Tibial nerve (tissue), 4 donors: Measurements from ENCODE around the gene ANKUB1. TPM values are rescaled to one million over a fixed set of nuclear protein-coding genes. Genes with fewer than 3 reads are reported as not detected.
A peak's percentile ranks its signal among the peaks of the same experiment; 100 is the strongest.

Experiments used
- DNase-seq, 2 donors: peaks; one replicate each; pipeline ENCODE4 v3.0.0-alpha.2; 2019; ENCODE audit warnings: low spot score in 2 of 2
- H3K27ac ChIP-seq, 4 donors: fragments of 200-600 bp; sonication (generic) in 3 of 4; one replicate each; pipeline ENCODE4 v1.5.1; 2017 to 2019; ENCODE audit warnings: mild to moderate bottlenecking in 1 of 4
- H3K27me3 ChIP-seq, 2 donors: fragments of 200-600 bp; sonication (generic) in 1 of 2; one replicate each; pipeline versions ENCODE4 v1.5.1 to v1.6.0; 2017 to 2019
- H3K36me3 ChIP-seq, 3 donors: fragments of 200-600 bp; sonication (generic); one replicate each; pipeline ENCODE4 v1.5.1; 2018 to 2019
- H3K4me1 ChIP-seq, 4 donors: fragments of 200-600 bp; sonication (generic) in 3 of 4; one replicate each; pipeline ENCODE4 v1.5.1; 2017 to 2019
- H3K4me3 ChIP-seq, 4 donors: fragments of 200-600 bp; sonication (generic) in 3 of 4; one replicate each; pipeline ENCODE4 v1.5.1; 2017 to 2019; ENCODE audit warnings: mild to moderate bottlenecking in 1 of 4, moderate library complexity in 1 of 4
- H3K9me3 ChIP-seq, 4 donors: fragments of 200-600 bp; sonication (generic) in 3 of 4; one replicate each; pipeline ENCODE4 v1.5.1; 2017 to 2019
- CTCF ChIP-seq, 5 experiments: fragments of 200-600 bp in 3 of 5; fragments of 450-650 bp in 2 of 5; sonication (generic) in 3 of 5; IDR thresholded peaks; one replicate each; pipeline ENCODE4 v1.5.1; 2016 to 2019; ENCODE audit warnings: antibody characterized with exemption in 5 of 5, mild to moderate bottlenecking in 3 of 5, moderate library complexity in 2 of 5
- EP300 ChIP-seq, 2 donors: sonication (generic); formaldehyde crosslinking; IDR thresholded peaks; one replicate each; pipeline ENCODE4 v1.6.1; 2017; ENCODE audit warnings: antibody characterized with exemption in 2 of 2, mild to moderate bottlenecking in 1 of 2
- POLR2A ChIP-seq, 2 donors: fragments of 450-650 bp; IDR thresholded peaks; one replicate each; pipeline ENCODE4 v1.6.1; 2017; ENCODE audit warnings: antibody characterized with exemption in 2 of 2, mild to moderate bottlenecking in 2 of 2, moderate library complexity in 2 of 2
- WGBS, 2 donors: methylation state at CpG; one replicate each; pipeline ENCODE4 v1.1.5; 2018; 5-methylcytosine and 5-hydroxymethylcytosine counted together
- total RNA-seq, 4 donors: library from RNA; depleted of rRNA; stranded (reverse); fragments of >200 nt; gene quantifications; one replicate each; pipeline ENCODE4 v1.1.0, GENCODE V29; 2016

The ANKUB1 gene
- total RNA-seq, 4 donors from 2014 or later: 0.60 to 1.4 (median 0.86) TPM

- no peak for DNase-seq
- Histone ChIP-seq H3K27ac (no peak overlapping the region), H3K4me3 (no peak overlapping the region), H3K4me1 (peaks cover 0 to 44% (median 21%) of the 10 kb centered on the region in 4 donors), H3K9me3 (peaks cover 0 to 4% (median 2%) of the 10 kb centered on the region in 4 donors), H3K36me3 (no peaks in the 10 kb centered on the region), H3K27me3 (no peaks in the 10 kb centered on the region)
- 84 to 87% methylated on average over 4 of the region's 4 CpGs for WGBS, 2 donors
- TF ChIP-seq EP300 (IDR thresholded peaks at IDR 0.05) (no peak), CTCF (IDR thresholded peaks at IDR 0.05) (no peak), POLR2A (IDR thresholded peaks at IDR 0.05) (no peak)
Observed at GRCh38 chr3:149820183-149820582, 27.8 kb upstream of the ANKUB1 start.

- Histone ChIP-seq H3K27ac (no peak overlapping the region), H3K4me1 (peaks cover 0 to 52% (median 28%) of the 10 kb centered on the region in 4 donors), H3K36me3 (no peaks in the 10 kb centered on the region), H3K27me3 (no peaks in the 10 kb centered on the region), H3K9me3 (peaks cover 0 to 4% (median 2%) of the 10 kb centered on the region in 4 donors), H3K4me3 (no peak overlapping the region)
- no peak for TF ChIP-seq POLR2A (IDR thresholded peaks at IDR 0.05)
- no peak for TF ChIP-seq CTCF (IDR thresholded peaks at IDR 0.05)
- TF ChIP-seq EP300 (IDR thresholded peaks at IDR 0.05): no peak
- no peak for DNase-seq
- WGBS, 2 donors: 71 to 72% methylated on average over 1 of the region's 1 CpG
Observed at GRCh38 chr3:149819432-149819831, 27.1 kb upstream of the ANKUB1 start.

GRCh38 chr3:149816986-149817385 lies 24.6 kb upstream of the ANKUB1 start:
- peak in 1 of 2 donors; percentile 64 for TF ChIP-seq EP300 (IDR thresholded peaks at IDR 0.05)
- TF ChIP-seq CTCF (IDR thresholded peaks at IDR 0.05): no peak
- TF ChIP-seq POLR2A (IDR thresholded peaks at IDR 0.05): peak in 1 of 2 donors; percentile 13
- 26 to 33% methylated on average over 2 of the region's 2 CpGs for WGBS, 2 donors
- H3K9me3 ChIP-seq: peaks cover 0 to 4% (median 2%) of the 10 kb centered on the region in 4 donors
- no peaks in the 10 kb centered on the region for H3K27me3 ChIP-seq
- no peak overlapping the region for H3K4me3 ChIP-seq
- H3K36me3 ChIP-seq: no peaks in the 10 kb centered on the region
- peaks cover 0 to 61% (median 32%) of the 10 kb centered on the region in 4 donors for H3K4me1 ChIP-seq
- peak in 1 of 2 donors; percentile 14 for DNase-seq
- peak overlapping the region in 2 of 4 donors; percentile 98 to 99 for H3K27ac ChIP-seq

- H3K27me3 ChIP-seq: no peaks in the 10 kb centered on the region
- H3K9me3 ChIP-seq: no peaks in the 10 kb centered on the region
- peak overlapping the region in 2 of 4 donors; percentile 98 to 99 for H3K27ac ChIP-seq
- H3K36me3 ChIP-seq: no peaks in the 10 kb centered on the region
- WGBS, 2 donors: 32 to 41% methylated on average over 3 of the region's 3 CpGs
- TF ChIP-seq EP300 (IDR thresholded peaks at IDR 0.05) (no peak), CTCF (IDR thresholded peaks at IDR 0.05) (no peak), POLR2A (IDR thresholded peaks at IDR 0.05) (no peak)
- H3K4me1 ChIP-seq: peaks cover 0 to 66% (median 32%) of the 10 kb centered on the region in 4 donors
- H3K4me3 ChIP-seq: peak overlapping the region in 1 of 4 donors; percentile 8
- DNase-seq: no peak
Observed at GRCh38 chr3:149816311-149816710, 24.0 kb upstream of the ANKUB1 start.

GRCh38 chr3:149815728-149816127 lies 23.4 kb upstream of the ANKUB1 start:
- no peak for TF ChIP-seq CTCF (IDR thresholded peaks at IDR 0.05)
- TF ChIP-seq EP300 (IDR thresholded peaks at IDR 0.05): no peak
- TF ChIP-seq POLR2A (IDR thresholded peaks at IDR 0.05): no peak
- Histone ChIP-seq H3K36me3 (no peaks in the 10 kb centered on the region), H3K4me3 (peak overlapping the region in 1 of 4 donors; percentile 8), H3K4me1 (peaks cover 0 to 66% (median 32%) of the 10 kb centered on the region in 4 donors), H3K9me3 (no peaks in the 10 kb centered on the region), H3K27ac (peak overlapping the region in 2 of 4 donors; percentile 98 to 99), H3K27me3 (no peaks in the 10 kb centered on the region)
- WGBS, 2 donors: 69 to 80% methylated on average over 3 of the region's 3 CpGs
- no peak for DNase-seq
